Dermis blood vessel endothelial cell (primary cell): ENCODE data around the gene FBP1. TPM values are rescaled to one million over a fixed set of nuclear protein-coding genes. Genes with fewer than 3 reads are reported as not detected.

Experiments used
- DNase-seq: peaks from one replicate; pipeline ENCODE4 v3.0.0; 2010
- total RNA-seq: library from RNA; depleted of rRNA; stranded (reverse); fragments of >200 nt; gene quantifications from 2 replicates; pipeline ENCODE4 v1.2.3, GENCODE V29; 2014

Gene FBP1
- total RNA-seq = 1.3 and 2.2 TPM in 2 replicates

DNA sequence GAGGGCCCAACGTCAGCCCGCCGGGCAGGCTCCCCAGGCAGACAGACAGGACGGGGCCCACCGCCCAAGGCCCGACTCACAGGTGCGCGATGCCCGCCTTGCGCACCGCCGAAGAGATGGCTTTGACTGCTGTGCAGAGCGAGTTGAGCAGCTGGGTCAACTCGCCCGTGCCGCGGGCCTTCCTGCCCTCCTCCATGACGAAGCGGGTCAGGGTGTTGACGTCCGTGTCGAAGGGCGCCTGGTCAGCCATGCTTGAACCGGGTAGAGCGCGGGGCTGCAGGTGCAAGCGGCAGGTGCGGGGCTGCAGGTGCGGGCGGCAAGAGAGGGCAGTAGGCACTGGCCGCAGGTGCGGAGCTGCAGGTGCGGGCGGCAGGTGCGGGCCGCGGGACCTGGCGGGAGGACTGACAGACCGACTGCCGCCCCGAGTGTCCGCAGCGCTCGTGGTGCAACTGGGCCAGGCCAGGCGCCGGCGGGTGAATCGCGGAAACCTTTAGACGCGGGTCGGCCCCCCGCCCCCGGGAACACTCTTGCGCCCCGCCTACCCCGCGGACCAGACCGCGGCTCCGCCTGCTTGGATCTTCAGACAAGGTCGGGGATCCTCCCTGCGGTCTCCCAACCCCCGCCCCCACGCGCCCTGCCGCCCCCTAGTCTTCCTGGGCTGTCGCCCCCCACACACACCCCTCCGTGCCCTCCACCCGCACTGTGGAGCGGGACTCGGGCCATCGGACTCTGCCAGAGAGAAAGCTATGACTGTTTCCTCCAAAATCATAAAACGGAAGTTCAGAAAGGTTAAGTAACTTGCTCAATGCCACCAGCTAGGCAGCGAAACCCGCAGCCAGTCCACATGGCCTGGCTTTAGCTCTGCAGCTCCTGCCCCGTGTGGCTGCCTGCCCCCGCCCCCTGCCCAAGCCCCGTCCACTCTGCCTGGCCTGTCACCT, at the start of gene FBP1:
TSS of gene FBP1 (minus strand) at position 458 of the 938 bp plus-strand sequence. CDS start at position 250, 208 bp downstream.
- DNase-seq = peak; percentile 36

GRCh38 chr9:94687451-94687850, 48.1 kb upstream of the FBP1 start:
- no peak for DNase-seq

DNA sequence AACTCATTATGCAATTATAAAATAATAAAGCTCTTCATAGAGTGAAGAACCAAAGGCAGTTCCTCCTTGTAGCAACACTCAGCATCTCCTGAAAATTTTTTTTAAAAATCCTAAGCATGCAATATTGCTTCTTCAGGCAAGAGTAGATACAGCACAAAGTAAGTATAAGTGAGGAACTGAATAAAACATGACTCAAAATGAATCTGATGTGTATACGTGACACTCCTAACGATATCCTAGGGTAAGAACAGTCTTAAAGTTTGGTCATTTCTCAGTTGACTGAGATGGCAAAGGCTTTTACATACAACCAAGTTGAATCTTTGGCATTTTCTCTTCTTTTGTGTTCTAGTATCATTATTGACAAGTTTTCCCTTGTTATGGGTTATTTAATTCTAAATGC, 46.0 kb upstream of the FBP1 start:
- no peak for DNase-seq

- peak; percentile 86 for DNase-seq
Measured at GRCh38 chr9:94681508-94681907, 42.2 kb upstream of the FBP1 start.

DNA sequence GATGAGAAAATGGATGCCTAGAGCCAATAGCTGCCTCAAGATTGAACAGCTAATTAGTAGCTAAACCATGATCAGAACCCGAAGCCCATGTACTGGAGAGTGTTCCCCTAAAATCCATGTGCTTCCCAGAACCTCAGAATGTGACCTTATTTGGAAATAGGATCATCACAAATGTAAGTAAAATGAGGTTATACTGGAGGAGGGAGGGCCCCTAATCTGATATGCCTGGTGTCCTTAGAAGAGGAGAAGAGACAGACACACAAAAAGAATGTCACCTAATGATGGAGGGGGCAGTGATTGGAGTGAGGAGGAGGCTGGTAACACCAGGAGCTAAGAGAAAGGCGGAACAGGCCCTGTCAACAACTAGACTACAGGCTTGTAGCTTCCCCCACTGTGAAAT, 41.3 kb upstream of the FBP1 start:
- DNase-seq = no peak

DNA sequence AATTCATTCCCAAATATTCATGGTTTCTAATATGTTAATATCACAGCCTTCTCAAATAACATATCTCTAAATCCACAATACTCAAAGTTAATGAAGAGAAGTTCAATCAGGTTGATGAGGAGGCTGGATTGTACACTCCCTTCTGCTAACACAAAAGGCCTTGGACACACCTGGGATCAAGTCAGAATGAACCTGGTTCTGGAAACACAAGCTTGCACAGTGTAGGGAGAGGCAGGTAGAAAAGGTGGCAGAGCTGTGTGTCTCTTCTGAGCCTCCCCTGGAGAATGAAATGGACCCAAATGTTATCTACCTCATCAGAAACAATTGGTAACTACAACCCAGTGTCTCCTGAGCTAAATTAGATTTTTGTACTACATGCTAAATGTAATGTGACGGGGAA, 40.7 kb upstream of the FBP1 start:
- DNase-seq = no peak

DNA sequence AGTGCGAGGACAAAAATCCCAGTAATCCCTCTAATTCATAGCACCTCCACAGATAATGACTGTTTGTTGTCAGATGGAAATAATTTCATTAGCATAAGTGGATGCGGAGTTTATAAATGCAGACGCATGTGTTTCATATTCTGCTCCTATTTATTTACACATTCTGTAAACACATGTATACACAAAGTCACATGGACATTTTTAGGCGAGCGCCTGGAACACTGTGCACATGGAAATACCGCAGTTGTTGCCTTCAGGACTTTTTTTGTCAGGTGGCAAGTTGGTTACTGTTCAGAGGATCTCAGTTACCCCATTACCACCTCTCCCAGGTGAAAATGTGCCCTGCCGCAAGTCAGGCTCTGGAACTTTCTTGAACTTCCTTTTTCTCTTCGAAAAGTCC, 40.3 kb upstream of the FBP1 start:
- DNase-seq = no peak

DNA sequence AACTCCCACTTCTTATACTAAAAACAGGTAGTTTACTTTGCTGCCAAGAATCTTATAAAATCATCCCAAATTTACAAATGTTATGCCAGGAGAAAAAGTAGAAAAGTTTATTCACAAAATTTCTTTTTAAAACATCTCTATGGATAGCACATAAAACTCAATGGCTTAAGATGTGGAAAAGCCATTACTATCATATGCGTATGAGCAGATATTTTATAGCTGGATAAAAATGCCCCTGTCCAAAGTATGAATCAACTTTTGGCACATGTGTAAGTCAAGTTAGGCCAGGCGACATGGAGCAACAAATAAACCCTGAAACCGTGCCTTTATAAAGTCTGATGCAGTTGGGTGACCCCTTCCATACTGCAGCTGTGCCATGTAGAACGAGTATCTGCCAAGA, 38.6 kb upstream of the FBP1 start:
- DNase-seq = no peak

GRCh38 chr9:94676446-94677131, 37.3 kb upstream of the FBP1 start:
- DNase-seq = no peak

- DNase-seq = peak; percentile 21
Measured at GRCh38 chr9:94675008-94675881, 35.9 kb upstream of the FBP1 start.

DNA sequence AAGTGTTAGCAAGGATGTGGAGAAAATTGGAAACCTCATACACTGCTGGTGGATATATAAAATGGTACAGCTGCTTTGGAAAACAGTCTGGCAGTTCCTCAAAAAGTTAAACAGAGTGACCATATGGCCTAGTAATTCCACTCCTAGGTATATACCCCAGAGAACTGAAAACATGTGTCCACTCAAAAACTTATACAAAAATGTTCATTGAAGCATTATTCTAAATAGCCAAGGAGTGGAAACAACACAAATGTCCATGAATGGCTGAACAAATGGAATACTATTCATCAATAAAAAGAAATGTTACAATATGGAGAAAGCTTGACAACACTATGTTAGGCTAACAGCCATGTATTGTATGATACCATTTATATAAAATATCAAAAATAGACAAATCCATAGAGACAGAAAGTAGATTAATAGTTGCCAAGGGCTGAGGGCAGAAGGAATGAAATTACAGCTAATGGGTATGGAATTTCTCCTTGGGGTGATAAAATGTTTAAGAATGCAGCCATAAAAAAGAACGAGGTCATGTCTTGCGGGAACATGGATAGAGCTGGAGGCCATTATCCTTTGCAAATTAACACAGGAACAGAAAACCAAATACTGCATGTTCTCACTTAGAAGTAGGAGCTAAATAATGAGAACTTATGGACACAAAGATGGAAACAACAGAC, 33.6 kb upstream of the FBP1 start:
- no peak for DNase-seq

DNA sequence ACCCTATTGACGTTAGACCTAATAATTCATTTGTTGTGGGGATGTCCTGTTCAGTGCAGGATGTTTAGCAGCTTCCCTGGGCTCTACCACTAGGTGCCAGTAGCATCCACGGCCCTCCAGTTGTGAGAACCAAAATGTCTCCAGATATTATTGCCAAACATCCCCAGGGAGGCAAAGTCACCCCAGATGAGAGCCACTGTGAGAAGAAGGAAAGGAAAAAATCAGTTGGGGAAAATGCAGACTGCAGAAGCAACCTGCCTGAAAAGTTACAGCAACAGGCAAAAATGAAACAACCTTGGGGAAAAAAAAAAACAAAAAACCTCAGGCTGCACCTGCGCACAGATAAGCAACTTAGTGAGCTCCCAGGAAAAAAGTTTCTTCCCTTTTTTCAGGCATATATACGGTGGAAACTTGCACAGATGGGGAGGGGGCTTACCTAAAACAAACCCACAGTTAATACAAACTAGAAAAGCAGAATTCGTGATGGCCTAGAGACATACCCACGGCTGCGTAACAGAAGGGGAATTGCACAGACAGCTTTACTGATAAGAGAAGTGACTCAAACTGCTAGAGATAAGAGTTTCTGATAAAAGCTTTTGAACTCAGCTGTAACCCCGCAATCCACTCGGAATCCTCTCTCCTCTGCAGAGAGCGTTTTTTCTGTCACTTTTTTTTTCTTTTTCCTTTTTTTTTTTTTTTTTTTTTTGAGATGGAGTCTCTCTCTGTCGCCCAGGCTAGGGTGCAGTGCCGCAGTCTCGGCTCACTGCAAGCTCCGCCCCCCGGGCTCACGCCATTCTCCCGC, 29.8 kb upstream of the FBP1 start:
- peak; percentile 72 for DNase-seq

DNA sequence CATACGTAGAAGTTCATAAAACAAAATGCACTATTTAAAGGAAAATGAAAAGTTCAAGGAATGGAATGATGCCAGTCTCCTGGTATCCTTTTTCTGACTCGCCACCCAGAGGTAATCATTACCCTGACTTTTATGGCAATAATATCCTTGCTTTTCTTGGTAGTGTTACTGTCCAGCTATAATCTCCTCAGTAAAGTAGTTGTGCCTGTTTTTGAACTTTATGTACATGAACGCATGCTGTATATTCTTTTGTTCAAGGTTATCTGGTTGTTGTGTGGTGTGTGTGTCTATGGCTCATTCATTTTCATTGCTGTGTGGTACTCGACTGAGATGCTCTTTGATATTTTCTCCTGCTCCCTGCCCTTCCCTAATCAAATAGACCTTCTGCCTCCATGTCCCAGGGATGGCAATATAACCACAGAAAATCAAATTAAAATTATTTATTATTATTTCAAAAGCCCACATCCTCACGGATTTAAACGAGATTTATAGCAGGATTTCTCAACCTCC, 29.2 kb upstream of the FBP1 start:
- no peak for DNase-seq

- no peak for DNase-seq
Measured at GRCh38 chr9:94666364-94667099, 27.2 kb upstream of the FBP1 start.

DNA sequence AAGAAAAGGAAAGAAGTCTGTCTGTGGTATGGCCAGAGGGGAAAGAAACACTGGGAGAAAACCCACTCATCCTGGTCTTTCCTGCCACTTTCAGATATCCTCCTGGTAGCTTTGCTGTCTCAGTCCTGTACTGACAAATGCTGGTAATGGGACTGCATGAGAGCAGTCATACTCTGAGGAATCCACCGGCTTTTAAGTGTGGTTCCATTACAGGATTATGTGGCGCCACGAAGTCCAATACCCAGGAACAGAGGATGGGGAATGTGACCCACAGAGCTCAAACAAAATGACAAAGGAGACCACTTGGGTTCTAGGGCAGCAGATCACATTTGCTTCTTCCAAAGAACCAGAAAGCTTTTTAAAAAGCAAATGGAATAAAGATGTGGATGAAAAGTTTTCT, 26.3 kb upstream of the FBP1 start:
- DNase-seq = no peak

DNA sequence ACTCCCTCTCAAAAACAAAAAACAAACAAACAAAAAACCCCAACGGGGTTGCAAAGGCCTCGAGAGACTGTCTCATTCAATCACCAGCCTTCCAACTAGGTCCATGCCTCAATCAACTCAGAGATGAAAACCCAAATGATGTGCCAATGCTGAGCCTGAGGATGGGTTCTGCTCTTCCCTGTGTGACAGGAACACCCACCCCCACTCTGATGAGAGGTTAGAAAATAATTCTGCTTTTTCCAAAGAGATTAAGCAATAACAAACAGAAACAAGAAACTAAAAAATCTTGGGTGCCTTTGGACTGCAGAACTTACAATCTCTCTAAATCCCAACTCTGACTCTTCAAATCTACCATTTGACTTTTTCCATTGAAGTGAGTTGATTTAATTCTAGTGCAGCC, 25.5 kb upstream of the FBP1 start:
- no peak for DNase-seq

DNA sequence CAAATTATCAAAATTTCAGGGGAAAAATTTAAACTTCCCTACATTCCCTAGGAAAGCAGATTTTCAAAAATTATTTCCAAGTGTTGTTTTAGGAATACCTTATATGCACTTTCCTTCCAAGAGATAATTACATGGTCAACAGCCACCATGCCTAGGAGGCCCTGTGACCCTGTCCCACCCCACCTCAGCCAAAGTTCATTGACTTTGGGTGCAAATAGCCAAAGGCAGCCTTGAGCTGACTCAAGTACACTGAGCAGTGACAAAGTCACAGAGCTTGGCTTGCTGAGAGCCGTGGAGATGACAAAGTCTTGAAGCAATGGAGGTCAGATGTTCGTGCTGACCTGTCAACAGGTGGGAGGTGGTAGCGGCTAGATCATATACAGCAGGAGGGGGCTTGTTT, 24.3 kb upstream of the FBP1 start:
- no peak for DNase-seq

DNA sequence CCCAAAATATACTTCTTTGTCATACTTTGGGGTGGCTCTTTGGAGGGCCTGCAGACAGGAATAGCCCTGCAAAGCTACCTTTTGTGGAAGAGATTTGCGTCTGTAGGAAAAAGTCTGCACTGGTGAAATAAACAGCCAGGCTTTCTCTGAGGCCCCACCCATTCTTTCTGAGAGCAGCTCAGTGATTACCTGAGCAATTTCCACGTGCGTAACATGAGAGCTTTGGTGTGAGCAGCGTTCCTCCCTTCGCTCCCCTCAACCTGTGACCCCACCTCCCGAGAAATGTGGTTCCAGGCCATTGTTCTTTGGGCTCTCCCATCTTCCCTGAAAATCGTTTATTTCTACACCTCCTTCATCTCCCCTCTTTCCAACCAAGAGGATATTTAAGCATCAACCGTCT, 23.8 kb upstream of the FBP1 start:
- DNase-seq = no peak

DNA sequence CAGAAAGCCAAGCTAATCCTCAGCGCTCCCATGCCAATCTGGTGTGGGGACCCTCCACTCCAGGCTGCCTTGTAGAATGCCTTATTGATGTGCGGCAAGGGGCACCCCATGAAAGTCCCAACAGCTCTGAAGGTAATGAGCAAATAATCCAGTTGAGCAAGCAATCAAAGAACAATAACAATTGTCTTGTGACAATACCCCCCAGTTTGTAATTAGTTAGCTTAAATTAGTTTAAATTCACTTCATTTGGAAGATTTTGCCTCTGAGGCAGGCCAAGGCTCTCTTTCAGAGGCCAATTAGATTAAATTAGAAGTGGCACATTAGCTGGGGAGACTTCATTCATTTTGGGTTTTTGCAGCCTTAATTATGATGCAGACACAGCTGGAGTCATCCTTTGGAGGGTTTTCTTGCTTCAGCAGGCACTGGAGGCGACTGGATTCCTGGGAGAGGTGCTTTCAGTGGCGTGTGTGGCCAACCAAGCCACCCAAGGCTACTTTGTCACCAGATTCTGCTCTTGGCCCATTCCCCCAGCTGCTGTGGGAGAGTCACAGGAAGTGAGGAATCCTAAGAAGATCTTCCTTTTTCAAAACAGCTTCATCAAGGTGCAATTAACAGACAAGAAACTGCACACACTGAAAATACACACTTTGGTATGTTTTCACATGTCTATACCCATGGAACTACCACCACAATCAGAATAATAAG, 17.9 kb upstream of the FBP1 start:
- no peak for DNase-seq

DNA sequence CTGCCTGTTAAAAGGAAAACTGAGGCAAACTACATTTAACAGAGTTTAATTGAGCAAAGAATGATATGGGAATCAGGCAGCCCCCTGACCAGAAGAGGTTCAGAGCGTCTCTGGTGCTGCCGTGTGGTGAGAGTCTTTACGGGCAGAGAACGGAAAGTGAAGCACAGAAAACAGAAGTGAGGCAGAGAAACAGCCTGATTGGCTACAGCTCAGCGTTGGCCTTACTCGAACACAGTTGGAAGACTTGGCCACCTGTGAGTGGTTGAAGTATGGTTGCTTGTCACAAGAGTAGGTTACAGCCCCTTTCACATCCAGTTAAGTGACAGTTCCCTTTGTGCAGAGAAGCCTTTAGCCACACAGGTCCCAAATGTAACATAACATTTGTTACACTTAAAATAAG, 16.9 kb upstream of the FBP1 start:
- DNase-seq = peak; percentile 20
